Calu3 (cell line): ENCODE results near the gene SLC1A5. TPM values are rescaled to one million over a fixed set of nuclear protein-coding genes. Genes with fewer than 3 reads are reported as not detected.

Experiments used
- BruUV-seq: library from RNA; stranded (reverse); fragments of 400-500 nt; replicated peaks from 2 replicates; lab custom pipeline; 2021; lab: Mats Ljungman, UMichigan
- CTCF ChIA-PET: fragments of 300-600 bp; sonication (Branson Sonifier 250); formaldehyde crosslinking; loops from one replicate; lab custom pipeline; 2022; ENCODE audit warnings: antibody characterized with exemption; lab: Charles Lee
- DNase-seq: peaks from one replicate; pipeline ENCODE4 v3.0.0; 2022
- H3K27ac Mint-ChIP-seq: one replicate; pipeline ENCODE4 v1.8.0; 2022; ENCODE audit warnings: mixed read lengths; ENCODE audit not compliant: unreplicated experiment
- H3K27me3 Mint-ChIP-seq: one replicate; pipeline ENCODE4 v1.8.0; 2022; ENCODE audit warnings: mixed read lengths; ENCODE audit not compliant: unreplicated experiment
- H3K36me3 Mint-ChIP-seq: one replicate; pipeline ENCODE4 v1.8.0; 2022; ENCODE audit warnings: mild to moderate bottlenecking, moderate library complexity, mixed read lengths; ENCODE audit not compliant: insufficient read depth, unreplicated experiment
- H3K4me1 Mint-ChIP-seq: one replicate; pipeline ENCODE4 v1.8.0; 2022; ENCODE audit warnings: mild to moderate bottlenecking, low read depth, mixed read lengths; ENCODE audit not compliant: unreplicated experiment
- H3K4me3 Mint-ChIP-seq: one replicate; pipeline ENCODE4 v1.8.0; 2022; ENCODE audit warnings: mild to moderate bottlenecking, low read depth, moderate library complexity, mixed read lengths; ENCODE audit not compliant: unreplicated experiment
- H3K9me3 Mint-ChIP-seq: one replicate; pipeline ENCODE4 v1.8.0; 2022; ENCODE audit warnings: low read depth, mixed read lengths; ENCODE audit not compliant: unreplicated experiment
- CTCF ChIP-seq: fragments of 200-600 bp; IDR thresholded peaks from one replicate; pipeline ENCODE4 v1.8.0; 2022; ENCODE audit warnings: antibody characterized with exemption; ENCODE audit not compliant: unreplicated experiment
- intact Hi-C: fragments of 100-400 bp; cut with micrococcal nuclease; formaldehyde crosslinking; loops from one replicate; pipeline ENCODE4 v1.10.0; 2022; ENCODE audit not compliant: unreplicated experiment
- total RNA-seq: library from RNA; stranded (reverse); gene quantifications from 2 replicates; pipeline ENCODE4 v1.2.3, GENCODE V29; 2022

Gene SLC1A5
- total RNA-seq, 1 experiment from 2014 or later: 250 TPM

DNA sequence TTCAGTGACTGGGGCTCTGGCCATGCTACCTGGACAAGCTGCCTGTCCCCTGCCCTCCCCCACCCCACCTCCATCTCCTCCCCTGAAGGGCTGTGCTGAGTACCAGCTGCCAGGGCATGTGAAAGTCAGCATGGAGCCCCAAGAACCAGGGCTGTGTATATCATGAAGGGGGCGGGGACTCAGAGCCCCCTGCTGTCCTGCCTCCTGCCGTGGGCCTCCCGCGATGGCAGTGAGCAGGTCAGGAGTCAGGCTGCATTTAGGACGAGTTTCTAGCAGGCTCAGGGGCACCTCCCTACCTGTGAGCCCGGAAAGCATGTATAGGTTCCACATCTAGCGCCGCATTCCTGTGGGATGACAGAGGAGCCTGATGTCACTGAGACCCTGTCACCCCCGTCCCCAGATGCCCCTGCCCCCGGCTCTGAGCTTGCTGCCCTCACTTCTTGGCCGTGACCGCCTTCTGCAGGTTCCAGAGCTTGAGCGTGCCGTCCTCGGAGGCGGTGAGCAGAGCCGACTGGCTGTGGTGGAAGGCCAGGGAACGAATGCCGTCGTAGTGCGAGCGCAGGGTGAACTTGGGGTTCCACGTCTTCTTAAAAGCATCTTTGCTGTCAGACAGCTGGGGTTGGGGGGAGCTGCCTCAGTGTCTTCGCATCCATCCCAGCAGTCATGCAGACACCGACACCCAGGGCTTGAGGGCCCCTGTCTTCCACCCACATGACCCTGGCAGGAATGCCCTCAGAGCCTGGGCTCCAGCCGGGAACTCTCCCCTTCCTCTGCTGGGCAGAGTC, 63.2 kb downstream of the SLC1A5 start:
- Mint-ChIP-seq H3K9me3 (no peaks in the 10 kb centered on the region), H3K27me3 (no peaks in the 10 kb centered on the region), H3K36me3 (peaks cover 77% of the 10 kb centered on the region), H3K4me1 (peaks cover 16% of the 10 kb centered on the region), H3K4me3 (no peak overlapping the region), H3K27ac (no peak overlapping the region)
- no peak for DNase-seq
- no TSS peak for BruUV-seq
- TF ChIP-seq CTCF: no peak
- intact Hi-C loops: no loop called here
- CTCF ChIA-PET: no interaction called here

Other genes with a start within 250 kb of the SLC1A5 start
- 182 and 220 TPM in 2 replicates for gene CALM3, start 187.3 kb downstream of the SLC1A5 start, total RNA-seq
- gene PTGIR, start 163.5 kb downstream of the SLC1A5 start, total RNA-seq: not detected in 2 replicates
- gene GNG8, start 152.4 kb downstream of the SLC1A5 start, total RNA-seq: not detected in 2 replicates
- gene DACT3, start 127.4 kb downstream of the SLC1A5 start, total RNA-seq: not detected in 2 replicates
- 98.3 and 110 TPM in 2 replicates for gene PRKD2, start 71.5 kb downstream of the SLC1A5 start, total RNA-seq
- 33.7 and 35.0 TPM in 2 replicates for gene FKRP, start 42.5 kb downstream of the SLC1A5 start, total RNA-seq
- 149 and 151 TPM in 2 replicates for gene STRN4, start 42.1 kb downstream of the SLC1A5 start, total RNA-seq
- gene AP2S1, start 62.3 kb upstream of the SLC1A5 start, total RNA-seq: 180 and 184 TPM in 2 replicates
- gene ARHGAP35, start 72.4 kb upstream of the SLC1A5 start, total RNA-seq: 84.8 and 87.8 TPM in 2 replicates
- 1.2 and 2.9 TPM in 2 replicates for gene NPAS1, start 231.2 kb upstream of the SLC1A5 start, total RNA-seq